Eye (tissue), 1 donor: ENCODE measurements around the gene FNDC7.
A peak's percentile ranks its signal among the peaks of the same experiment; 100 is the strongest.
"Not testable (repeated sequence)": the region's sequence is repeated elsewhere in the genome, so short reads cannot be mapped to it uniquely, and the experiment has no call there.

Source experiments
- DNase-seq: peaks from one replicate; pipeline ENCODE4 v3.0.0-alpha.2; 2015

FNDC7 gene, protein sequence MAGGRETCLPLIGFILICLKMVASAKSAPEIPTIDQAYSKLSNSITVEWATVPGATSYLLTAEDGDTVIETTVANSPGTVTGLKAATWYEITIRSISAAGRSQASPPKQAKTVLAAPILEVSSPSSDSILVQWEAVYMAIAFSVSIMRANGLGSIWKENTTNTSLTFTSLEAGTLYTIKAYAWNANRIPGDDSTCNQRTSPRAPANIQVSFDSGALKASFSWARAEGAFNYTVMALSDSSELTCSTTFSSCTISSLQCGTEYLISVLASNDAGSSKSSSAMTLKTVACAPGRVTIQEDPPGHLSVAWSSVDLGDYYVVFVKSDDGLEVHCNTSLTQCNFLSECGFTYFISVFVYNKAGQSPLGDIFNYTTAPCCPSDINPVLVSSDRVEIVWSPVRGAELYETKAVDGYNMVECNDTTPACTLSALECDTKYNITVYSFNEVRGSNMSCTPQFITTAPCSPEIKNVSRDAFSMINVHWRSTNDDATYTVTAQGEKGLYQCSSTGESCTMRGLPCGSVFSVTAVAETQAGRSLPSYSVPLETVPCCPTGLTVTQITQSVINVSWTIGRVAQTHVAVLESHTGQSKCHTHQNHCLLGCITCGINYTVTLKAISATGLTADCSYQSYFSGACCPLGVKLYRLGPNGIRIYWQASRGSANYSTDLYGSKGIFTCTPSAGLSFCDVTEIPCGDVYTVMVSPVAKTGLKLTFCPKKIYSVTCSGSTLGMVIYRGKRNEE

GRCh38 chr1:108712606-108713150 lies at the start of gene FNDC7:
Gene FNDC7, plus strand, starts transcription at chr1:108712908. Its CDS starts 26 bp downstream, at chr1:108712934.
- DNase-seq = no peak

DNA sequence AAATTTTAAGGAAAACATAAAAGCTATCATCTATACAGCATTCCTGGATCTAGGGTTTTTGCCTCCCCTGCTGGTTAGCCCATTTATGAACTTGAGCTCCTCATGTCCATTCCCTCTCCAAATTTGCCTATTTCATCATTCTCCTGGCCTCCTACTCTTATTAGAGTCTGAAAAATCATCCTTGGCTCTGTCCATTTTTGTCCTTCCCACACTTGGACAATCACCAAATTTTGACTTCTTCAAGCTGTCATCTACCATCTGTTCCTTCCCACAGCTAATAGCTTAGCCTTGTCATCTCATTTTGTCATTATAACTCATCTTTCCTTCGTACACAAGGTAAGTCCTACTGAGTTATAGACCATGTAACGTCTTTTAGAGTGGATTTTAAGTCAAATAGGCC lies 49.6 kb upstream of the FNDC7 start:
- DNase-seq = peak; percentile 6

- no peak for DNase-seq
Observed at GRCh38 chr1:108664481-108664880, 48.2 kb upstream of the FNDC7 start.

- DNase-seq = no peak
Observed at GRCh38 chr1:108665067-108665466, 47.6 kb upstream of the FNDC7 start.

DNA sequence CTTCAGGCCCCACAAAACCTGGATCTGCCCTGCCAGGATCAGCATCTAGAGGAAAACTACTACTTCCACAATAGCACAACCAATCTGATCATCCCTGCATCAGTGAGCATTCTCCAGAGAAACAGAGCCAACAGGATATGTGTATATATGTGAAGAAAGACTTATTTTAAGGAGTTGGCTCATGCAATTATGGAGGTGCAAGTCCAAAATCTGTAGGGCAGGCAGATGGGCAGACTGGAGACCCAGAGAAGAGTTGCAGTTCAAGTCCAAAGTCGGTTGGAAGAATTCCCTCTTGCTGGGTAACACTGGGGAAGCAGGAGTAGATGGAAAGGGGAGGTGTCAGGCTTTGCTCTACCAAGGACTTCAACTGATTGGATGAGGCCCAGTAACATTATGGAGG lies 46.9 kb upstream of the FNDC7 start:
- no peak for DNase-seq

DNA sequence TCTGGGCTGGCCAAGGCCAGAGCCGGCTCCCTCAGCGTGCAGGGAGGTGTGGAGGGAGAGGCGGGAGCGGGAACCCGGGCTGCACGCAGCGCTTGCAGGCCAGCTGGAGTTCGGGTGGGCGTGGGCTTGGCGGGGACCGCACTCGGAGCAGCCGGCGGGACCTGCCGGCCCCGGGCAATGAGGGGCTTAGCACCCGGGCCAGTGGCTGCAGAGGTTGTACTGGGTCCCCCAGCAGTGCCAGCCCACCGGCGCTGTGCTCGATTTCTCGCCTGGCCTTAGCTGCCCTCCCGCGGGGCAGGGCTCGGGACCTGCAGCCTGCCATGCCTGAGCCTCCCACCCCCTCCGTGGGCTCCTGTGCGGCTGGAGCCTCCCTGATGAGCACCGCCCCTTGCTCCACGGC lies 45.3 kb upstream of the FNDC7 start:
- not testable (repeated sequence) for DNase-seq

DNA sequence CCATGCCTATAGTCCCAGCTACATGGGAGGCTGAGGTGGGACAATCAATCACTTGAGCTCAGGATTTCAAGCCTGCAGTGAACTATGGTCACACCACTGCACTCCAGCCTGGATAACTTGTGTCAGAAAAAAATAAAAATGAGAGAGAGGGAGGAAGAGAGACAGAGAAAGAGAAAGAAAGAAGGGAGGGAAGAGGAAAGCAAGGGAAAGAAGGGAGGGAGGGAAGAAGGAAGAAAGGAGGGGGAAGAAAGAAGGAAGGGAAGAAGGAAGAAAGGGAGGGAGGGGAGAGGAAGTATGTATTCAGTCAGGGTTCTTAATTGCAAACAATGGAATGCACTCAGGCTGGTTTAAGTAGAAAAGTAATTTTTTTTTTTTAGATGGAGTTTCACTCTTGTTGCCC lies 43.9 kb upstream of the FNDC7 start:
- DNase-seq = no peak

GRCh38 chr1:108669679-108670078 lies 43.0 kb upstream of the FNDC7 start:
- DNase-seq = no peak

- no peak for DNase-seq
Observed at GRCh38 chr1:108670131-108670773, 42.5 kb upstream of the FNDC7 start.

GRCh38 chr1:108671143-108671542 lies 41.6 kb upstream of the FNDC7 start:
- DNase-seq = no peak

DNA sequence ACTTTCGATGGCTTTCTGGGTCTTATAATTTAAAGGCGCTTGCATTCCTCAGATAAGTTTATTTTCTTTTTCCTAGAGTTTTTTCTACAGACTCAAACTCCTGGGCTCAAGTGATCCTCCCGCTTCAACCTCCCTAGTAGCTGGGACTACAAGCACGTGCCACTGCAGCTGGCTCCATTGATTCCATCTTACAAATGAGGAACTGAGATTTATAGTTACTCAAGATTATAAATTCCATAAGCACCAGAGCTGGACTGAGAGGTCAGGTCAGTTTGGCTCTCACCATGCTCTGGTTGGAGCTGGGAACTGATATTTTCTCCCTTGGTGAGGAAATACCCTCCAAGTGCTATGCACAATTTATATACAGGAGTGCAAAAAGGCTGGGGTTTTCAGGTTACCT lies 34.0 kb upstream of the FNDC7 start:
- no peak for DNase-seq

DNA sequence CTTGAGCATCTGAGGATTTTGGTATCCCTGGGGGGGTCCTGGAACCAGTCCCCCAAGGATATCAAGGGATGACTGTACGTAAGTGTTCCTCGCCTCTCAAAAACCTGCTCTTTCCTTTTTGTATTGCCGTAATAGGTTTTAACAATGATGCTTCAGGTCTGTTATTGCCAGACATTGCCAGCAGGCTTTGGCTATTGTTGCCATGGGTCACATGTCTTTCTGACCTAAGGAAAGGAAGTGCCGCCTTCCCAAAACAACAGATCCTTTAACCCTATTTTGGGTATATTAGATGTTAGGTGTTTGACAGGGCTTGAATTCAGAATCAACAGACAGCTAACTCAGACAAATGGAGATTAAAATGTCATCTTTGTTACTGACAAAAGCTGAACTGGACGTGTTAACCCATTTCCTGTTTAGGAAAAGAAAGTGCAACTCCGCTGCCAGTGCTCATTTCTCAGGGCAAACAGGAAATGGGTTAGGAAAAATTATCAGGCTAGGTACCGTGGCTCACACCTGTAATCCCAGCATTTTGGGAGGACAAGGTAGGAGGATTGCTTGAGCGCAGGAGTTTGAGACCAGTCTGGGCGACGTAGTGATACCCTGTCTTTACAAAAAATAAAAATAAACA lies 33.0 kb upstream of the FNDC7 start:
- no peak for DNase-seq

- DNase-seq = not testable (repeated sequence)
Observed at GRCh38 chr1:108681701-108682100, 31.0 kb upstream of the FNDC7 start.

- DNase-seq = no peak
Observed at GRCh38 chr1:108685529-108685928, 27.2 kb upstream of the FNDC7 start.

DNA sequence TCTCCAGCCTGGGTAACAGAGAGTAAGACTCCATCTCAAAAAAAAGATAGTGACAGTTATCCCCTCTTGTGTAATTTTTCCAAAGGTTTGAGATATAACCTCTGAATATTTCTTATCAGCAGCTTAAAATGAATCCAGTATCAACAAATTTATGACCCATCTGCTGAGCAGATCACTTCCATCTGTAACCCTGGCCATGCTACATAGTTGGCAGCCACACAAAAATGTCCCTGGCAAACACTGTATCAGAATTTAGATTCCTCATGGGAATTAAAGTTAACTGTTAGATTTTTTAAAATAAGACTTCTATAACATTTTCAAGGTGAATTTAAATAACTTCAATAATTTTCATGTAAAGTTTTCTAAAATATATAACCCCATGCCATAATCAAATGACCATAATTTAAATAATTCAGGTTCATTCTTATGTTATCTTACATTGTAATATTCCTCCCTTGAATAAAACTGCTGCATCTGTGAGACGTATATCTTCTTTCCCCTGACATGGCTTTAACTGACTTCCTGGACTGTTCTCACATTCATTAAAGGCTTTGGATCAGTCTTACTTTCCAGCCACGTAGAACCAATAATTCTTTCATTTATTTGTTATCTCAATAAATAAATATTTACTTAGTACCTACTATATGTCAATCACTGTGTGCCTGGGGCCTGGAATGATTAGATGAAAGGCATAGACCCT lies 25.9 kb upstream of the FNDC7 start:
- DNase-seq = no peak

GRCh38 chr1:108691128-108691941 lies 21.4 kb upstream of the FNDC7 start:
- no peak for DNase-seq

- peak; percentile 97 for DNase-seq
Observed at GRCh38 chr1:108691942-108692723, 20.6 kb upstream of the FNDC7 start, which contains the start of gene PRPF38B. Gene PRPF38B, plus strand, starts transcription at chr1:108692310. Its CDS starts 282 bp downstream, at chr1:108692592.

- DNase-seq = peak; percentile 88
Observed at GRCh38 chr1:108692724-108693655, 19.7 kb upstream of the FNDC7 start.

- no peak for DNase-seq
Observed at GRCh38 chr1:108695535-108695934, 17.2 kb upstream of the FNDC7 start.
